KMS-11 (cell line): ENCODE data around the gene DEFB108B.
"Not testable (repeated sequence)": the region's sequence is repeated elsewhere in the genome, so short reads cannot be mapped to it uniquely, and the experiment has no call there.

ENCODE experiments used
- H2AFZ ChIP-seq: fragments of 200-600 bp; sonication (generic); 2 replicates; pipeline ENCODE4 v1.6.1; 2016; ENCODE audit warnings: antibody characterized with exemption, mixed run types, low read depth
- H3K27ac ChIP-seq: fragments of 200-600 bp; sonication (generic); 2 replicates; pipeline ENCODE4 v1.6.1; 2016; ENCODE audit warnings: mild to moderate bottlenecking, mixed run types
- H3K27me3 ChIP-seq: fragments of 200-600 bp; sonication (generic); 2 replicates; pipeline ENCODE4 v1.6.1; 2017; ENCODE audit warnings: mild to moderate bottlenecking, low read depth, mixed run types, moderate library complexity; ENCODE audit not compliant: insufficient read depth
- H3K36me3 ChIP-seq: fragments of 200-600 bp; sonication (generic); 2 replicates; pipeline ENCODE4 v1.6.1; 2017; ENCODE audit warnings: mild to moderate bottlenecking, mixed run types; ENCODE audit not compliant: insufficient read depth
- H3K4me1 ChIP-seq: fragments of 200-600 bp; sonication (generic); 2 replicates; pipeline ENCODE4 v1.6.1; 2016; ENCODE audit warnings: mild to moderate bottlenecking, low read depth, mixed run types; ENCODE audit not compliant: poor library complexity, severe bottlenecking
- H3K4me2 ChIP-seq: fragments of 200-600 bp; sonication (generic); 2 replicates; pipeline ENCODE4 v1.7.0; 2016; ENCODE audit warnings: mild to moderate bottlenecking, mixed run types
- H3K4me3 ChIP-seq: fragments of 200-600 bp; sonication (generic); IDR thresholded peaks from 2 replicates; pipeline ENCODE4 v1.6.1; 2017; ENCODE audit warnings: low read depth, low read length, mixed read lengths; ENCODE audit not compliant: insufficient read depth
- H3K79me2 ChIP-seq: fragments of 200-600 bp; sonication (generic); 2 replicates; pipeline ENCODE4 v1.6.1; 2016; ENCODE audit warnings: low read depth, mixed run types; ENCODE audit not compliant: insufficient read depth
- H3K9ac ChIP-seq: fragments of 200-600 bp; sonication (generic); 2 replicates; pipeline ENCODE4 v1.6.1; 2016; ENCODE audit warnings: mild to moderate bottlenecking, mixed run types
- H4K20me1 ChIP-seq: fragments of 200-600 bp; sonication (generic); 2 replicates; pipeline ENCODE4 v1.6.1; 2016; ENCODE audit warnings: mild to moderate bottlenecking, mixed run types; ENCODE audit not compliant: insufficient read depth
- CTCF ChIP-seq: fragments of 200-600 bp; sonication (generic); conservative IDR thresholded peaks from 2 replicates; pipeline ENCODE4 v1.6.1; 2017; ENCODE audit warnings: low read depth, mild to moderate bottlenecking, antibody characterized with exemption, low read length, moderate library complexity, mixed read lengths

DEFB108B gene

GRCh38 chr11:71829686-71830085 lies 3.3 kb upstream of the DEFB108B start:
- H3K4me3 ChIP-seq, H4K20me1 ChIP-seq, H3K36me3 ChIP-seq, H3K9ac ChIP-seq, H3K27ac ChIP-seq, H2AFZ ChIP-seq, H3K27me3 ChIP-seq, H3K79me2 ChIP-seq, H3K4me2 ChIP-seq: not testable (repeated sequence)
- H3K4me1 ChIP-seq, result peaks cover 13% of the 10 kb centered on the region

- H3K27ac ChIP-seq, H3K27me3 ChIP-seq, H3K36me3 ChIP-seq, H4K20me1 ChIP-seq, H3K9ac ChIP-seq, H3K4me3 ChIP-seq, H2AFZ ChIP-seq, H3K79me2 ChIP-seq, H3K4me1 ChIP-seq, H3K4me2 ChIP-seq: not testable (repeated sequence)
These were observed 9.7 kb downstream of the DEFB108B start for GRCh38 chr11:71842720-71843119.

- H3K4me1 ChIP-seq, H3K4me2 ChIP-seq: not testable (repeated sequence)
These were observed 10.4 kb downstream of the DEFB108B start for GRCh38 chr11:71843355-71843754.

GRCh38 chr11:71843858-71844257 lies 10.9 kb downstream of the DEFB108B start:
- H3K27me3 ChIP-seq, result no peaks in the 10 kb centered on the region
- H3K4me1 ChIP-seq, result no peaks in the 10 kb centered on the region
- TF ChIP-seq CTCF, result no peak
- no peak overlapping the region for H3K4me2 ChIP-seq
- no peaks in the 10 kb centered on the region for H3K36me3 ChIP-seq
- no peaks in the 10 kb centered on the region for H3K79me2 ChIP-seq
- H3K4me3 ChIP-seq, result no peak overlapping the region
- H2AFZ ChIP-seq, result no peak overlapping the region
- H4K20me1 ChIP-seq, result no peaks in the 10 kb centered on the region
- no peak overlapping the region for H3K27ac ChIP-seq
- no peak overlapping the region for H3K9ac ChIP-seq

More at GRCh38 chr11:71843355-71843754, 10.4 kb downstream of the DEFB108B start:
- not testable (repeated sequence) for H3K27me3 ChIP-seq, H3K36me3 ChIP-seq, H2AFZ ChIP-seq, H3K27ac ChIP-seq, H3K9ac ChIP-seq, H3K79me2 ChIP-seq, H4K20me1 ChIP-seq, H3K4me3 ChIP-seq

GRCh38 chr11:71853895-71854294 lies 20.9 kb downstream of the DEFB108B start:
- not testable (repeated sequence) for H4K20me1 ChIP-seq, H3K4me1 ChIP-seq

GRCh38 chr11:71855880-71856279 lies 22.9 kb downstream of the DEFB108B start:
- not testable (repeated sequence) for H3K36me3 ChIP-seq, H3K79me2 ChIP-seq, H3K9ac ChIP-seq, H3K4me1 ChIP-seq, H4K20me1 ChIP-seq, H3K27me3 ChIP-seq, H3K4me3 ChIP-seq, H3K27ac ChIP-seq, H2AFZ ChIP-seq, H3K4me2 ChIP-seq

More at GRCh38 chr11:71853895-71854294, 20.9 kb downstream of the DEFB108B start:
- not testable (repeated sequence) for H3K27me3 ChIP-seq, H3K4me2 ChIP-seq, H3K79me2 ChIP-seq, H3K4me3 ChIP-seq, H3K27ac ChIP-seq, H3K9ac ChIP-seq, H3K36me3 ChIP-seq, H2AFZ ChIP-seq

- H3K27ac ChIP-seq, H3K79me2 ChIP-seq: not testable (repeated sequence)
These were observed 27.8 kb downstream of the DEFB108B start for GRCh38 chr11:71860835-71861234.

More at GRCh38 chr11:71860835-71861234, 27.8 kb downstream of the DEFB108B start:
- H3K4me2 ChIP-seq, H4K20me1 ChIP-seq, H3K4me3 ChIP-seq, H3K27me3 ChIP-seq, H2AFZ ChIP-seq, H3K9ac ChIP-seq, H3K4me1 ChIP-seq, H3K36me3 ChIP-seq: not testable (repeated sequence)
